Stimulated activated CD4-positive, alpha-beta T cell treated with anti-CD3 and anti-CD28 coated beads, Interleukin-4, amount 100 ng/mL, for 48 hours (primary cell): ENCODE measurements around the gene IRX2.

Source experiments
- DNase-seq, 2 donors: peaks; one replicate each; pipeline ENCODE4 v3.0.0-alpha.2; 2020; ENCODE audit warnings: low read depth in 2 of 2

IRX2 gene

DNA sequence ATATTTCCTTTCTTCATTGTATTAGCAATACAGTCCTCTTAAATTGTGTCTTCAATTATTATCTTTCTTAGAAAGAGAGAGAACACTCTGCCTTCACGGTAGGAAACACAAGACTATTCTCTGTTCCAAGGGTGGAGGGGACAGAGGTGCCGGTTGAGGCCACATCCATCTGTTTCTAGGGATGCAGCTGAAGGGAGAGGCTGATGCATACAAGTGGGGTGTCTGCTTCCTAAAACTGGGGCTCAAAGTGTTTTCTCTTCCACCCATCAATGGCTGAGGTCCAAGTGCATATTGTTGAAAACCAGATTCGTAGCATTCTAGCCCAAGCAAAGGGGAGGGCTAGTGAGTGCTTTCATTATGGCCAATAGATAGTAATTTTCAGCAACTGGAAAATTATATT, 9.5 kb downstream of the IRX2 start:
- DNase-seq, result no peak

- DNase-seq, result no peak
Measured at GRCh38 chr5:2740876-2741555, 10.5 kb downstream of the IRX2 start.

- no peak for DNase-seq
Measured at GRCh38 chr5:2740051-2740875, 11.2 kb downstream of the IRX2 start.

- DNase-seq, result no peak
Measured at GRCh38 chr5:2739360-2740050, 12.0 kb downstream of the IRX2 start.

GRCh38 chr5:2738700-2739359, 12.6 kb downstream of the IRX2 start:
- no peak for DNase-seq

DNA sequence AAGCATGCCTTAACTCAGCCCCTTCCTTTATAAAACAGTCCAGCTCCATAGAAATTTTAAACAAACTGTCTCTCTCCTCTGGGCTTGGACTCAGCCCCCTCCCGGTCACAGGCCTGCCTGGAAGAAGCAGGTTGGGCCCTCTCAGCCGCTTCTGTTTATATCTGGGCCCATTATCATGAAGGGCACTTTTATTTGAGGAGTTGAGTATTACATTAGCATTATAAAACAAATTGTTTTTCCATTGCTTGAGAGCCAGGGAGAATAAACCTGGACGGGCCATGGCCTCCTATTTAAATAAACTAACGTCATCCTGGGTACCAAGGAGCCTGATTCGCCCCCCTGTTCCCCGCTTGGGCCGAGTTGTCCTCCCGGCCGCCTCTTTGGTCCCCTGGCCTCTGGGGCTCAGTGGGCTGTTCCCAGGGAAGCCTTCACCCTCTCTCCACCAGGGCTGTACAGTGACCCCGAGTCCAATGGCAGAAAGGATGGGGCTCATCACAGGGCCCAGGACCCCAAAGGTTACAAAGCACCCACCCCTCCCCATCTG, 13.2 kb downstream of the IRX2 start:
- no peak for DNase-seq

- no peak for DNase-seq
Measured at GRCh38 chr5:2737273-2738155, 14.0 kb downstream of the IRX2 start.

GRCh38 chr5:2736872-2737271, 14.6 kb downstream of the IRX2 start:
- DNase-seq, result no peak

- DNase-seq, result no peak
Measured at GRCh38 chr5:2735996-2736395, 15.5 kb downstream of the IRX2 start.

GRCh38 chr5:2732850-2733249, 18.6 kb downstream of the IRX2 start:
- DNase-seq, result no peak

DNA sequence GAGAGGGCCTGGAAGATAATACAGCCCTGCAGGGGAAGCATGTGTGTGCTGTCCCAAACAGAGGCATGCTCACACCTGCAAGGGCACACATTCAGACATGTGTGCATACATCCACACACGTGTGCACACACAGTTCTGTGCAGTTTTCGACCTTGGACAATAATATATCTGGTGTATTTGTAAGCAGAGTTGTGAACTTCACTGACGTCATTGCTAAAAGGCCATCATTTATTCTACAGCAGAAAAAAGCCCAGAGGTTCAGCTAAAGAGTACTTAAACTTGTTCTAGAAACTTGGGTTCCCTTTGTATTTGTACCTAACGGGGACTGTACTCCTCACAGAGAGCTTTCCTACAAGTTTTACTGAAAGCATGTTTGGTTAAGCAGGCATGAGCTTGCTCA, 19.5 kb downstream of the IRX2 start:
- no peak for DNase-seq

- no peak for DNase-seq
Measured at GRCh38 chr5:2729189-2729588, 22.3 kb downstream of the IRX2 start.

GRCh38 chr5:2727550-2727949, 23.9 kb downstream of the IRX2 start:
- no peak for DNase-seq

DNA sequence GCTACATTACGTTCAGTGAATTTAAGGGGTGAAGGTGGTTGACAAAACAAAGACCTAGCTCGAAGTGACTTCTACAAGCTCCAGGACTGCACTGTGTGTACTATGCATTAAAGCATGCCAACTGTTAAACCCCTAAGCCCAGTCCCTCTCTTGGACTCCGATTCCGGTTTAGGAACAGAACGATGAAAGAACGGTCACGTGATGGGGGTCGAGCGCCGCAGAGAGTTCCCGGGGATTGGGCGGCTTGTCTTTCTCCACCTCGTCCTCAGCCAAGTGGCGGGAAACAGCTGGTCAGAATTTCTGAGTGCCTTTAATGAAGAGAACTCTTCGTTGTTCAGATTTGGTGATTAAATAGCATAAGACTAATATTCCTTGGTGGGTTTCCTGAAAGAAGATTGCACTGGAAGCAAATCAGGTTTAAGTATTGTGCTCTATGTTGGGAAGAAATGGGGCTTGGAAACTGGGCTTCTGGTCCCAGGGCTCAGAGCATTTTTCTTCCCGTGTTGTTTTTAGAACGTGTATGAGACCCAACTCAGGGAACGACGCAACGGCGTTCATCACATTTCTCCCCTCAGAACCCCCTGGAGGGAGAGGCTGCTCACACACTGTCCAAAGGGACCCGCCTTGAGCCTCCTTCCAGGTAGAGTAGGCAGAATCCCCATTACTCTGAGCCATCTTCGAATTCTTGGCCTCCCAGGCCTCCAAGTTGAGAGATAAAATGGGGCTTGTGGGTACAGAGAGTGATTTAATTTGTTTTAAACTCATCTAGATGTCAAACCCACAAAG, 25.3 kb downstream of the IRX2 start:
- DNase-seq, result no peak

GRCh38 chr5:2724831-2725230, 26.6 kb downstream of the IRX2 start:
- DNase-seq, result no peak

DNA sequence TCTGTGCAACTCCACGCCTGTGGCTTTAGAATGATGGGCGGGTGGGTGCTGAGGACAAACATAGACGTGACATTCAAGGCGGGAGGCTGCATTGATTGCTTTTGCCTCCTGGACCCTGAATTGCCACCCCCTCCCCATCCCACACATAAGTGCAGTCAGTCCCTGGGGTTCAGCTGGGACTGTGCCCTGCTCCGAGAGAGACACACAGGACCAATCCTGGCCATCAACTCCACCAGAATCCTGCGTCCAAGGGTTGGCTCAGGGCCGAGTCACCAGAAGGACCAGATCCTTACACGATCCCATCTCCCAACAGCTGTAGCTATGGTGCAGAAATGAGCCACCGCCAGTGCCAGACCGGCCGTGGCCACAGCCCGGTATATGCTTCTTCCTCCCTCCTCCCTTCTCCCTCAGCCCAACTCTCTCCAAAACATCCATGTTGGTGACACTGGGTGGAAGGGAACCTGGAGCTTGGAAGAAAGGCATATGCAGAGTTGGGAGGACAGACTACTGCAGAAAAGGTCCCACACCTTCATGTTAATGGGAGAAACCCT, 27.4 kb downstream of the IRX2 start:
- DNase-seq, result no peak

DNA sequence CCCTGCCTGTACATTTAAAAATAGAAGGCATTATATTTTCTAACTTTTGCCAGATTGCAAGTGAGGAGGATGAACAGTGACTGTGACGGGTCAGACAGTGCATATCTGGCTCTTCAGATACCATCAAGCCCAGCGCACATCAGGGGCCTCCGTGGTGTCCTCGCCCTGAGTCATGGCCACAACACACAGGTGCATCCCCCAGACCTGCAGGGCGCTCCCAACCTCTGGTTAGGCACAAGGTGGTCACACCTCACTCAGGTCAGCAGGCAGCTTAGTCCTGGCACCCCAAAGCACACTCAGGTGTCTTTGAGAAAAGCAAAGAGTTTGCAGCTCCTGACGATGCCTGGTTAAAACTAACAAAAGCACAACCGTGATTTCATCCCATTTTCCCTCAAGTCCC, 28.6 kb downstream of the IRX2 start:
- DNase-seq, result no peak

DNA sequence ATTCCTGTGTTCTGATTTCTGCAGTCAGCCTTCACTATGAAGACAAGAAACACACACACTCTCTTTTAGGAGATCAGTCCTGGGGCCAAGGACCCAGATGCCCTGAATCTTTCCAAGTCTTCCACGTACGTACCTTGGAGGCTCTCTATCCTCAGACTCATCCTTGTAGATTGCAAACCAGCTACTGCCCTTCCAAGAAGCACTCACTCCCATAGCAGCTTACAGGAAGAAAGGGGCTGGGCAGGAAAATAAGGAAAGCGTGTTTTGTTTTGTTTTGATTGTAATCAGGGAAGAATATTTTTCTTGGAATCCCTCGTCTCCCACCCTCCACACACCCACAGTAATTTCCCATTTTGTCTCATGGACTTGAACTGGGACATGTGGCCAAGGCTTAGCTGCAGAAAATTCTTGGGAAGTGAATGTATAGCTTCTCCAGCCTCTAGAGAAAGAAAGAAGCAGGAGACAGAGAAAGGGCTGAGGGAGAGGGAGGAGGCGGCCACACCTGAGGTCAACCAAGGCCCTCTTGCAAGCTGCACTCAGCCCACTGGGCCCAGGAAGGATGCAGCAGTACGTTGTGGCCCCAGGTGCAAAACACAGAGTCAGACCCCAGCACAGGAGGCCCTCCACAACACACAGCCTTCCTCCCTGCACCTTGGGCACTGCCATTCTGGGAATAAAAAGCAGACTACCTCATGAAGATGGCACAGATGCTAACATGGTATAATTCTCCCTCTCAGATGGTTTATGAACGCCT, 29.9 kb downstream of the IRX2 start:
- DNase-seq, result no peak

GRCh38 chr5:2719332-2719731, 32.1 kb downstream of the IRX2 start:
- no peak for DNase-seq
